Esophagus squamous epithelium (tissue), 5 donors: ENCODE measurements around the gene ALPK1. TPM values are rescaled to one million over a fixed set of nuclear protein-coding genes. Genes with fewer than 3 reads are reported as not detected.

ENCODE experiments used
- DNase-seq: peaks from one replicate; lab custom pipeline; 2025; lab: John Stamatoyannopoulos, UW
- H3K27ac ChIP-seq, 4 donors: fragments of 200-600 bp; sonication (generic); one replicate each; pipeline ENCODE4 v1.5.1; 2016 to 2019; ENCODE audit warnings: mild to moderate bottlenecking in 1 of 4
- H3K27me3 ChIP-seq, 4 donors: fragments of 200-600 bp; sonication (generic); 1 replicate in 3 of 4; 2 replicates in 1 of 4; pipeline versions ENCODE4 v1.5.1 to v1.6.0; 2017 to 2021; ENCODE audit warnings: antibody characterized with exemption in 1 of 4
- H3K36me3 ChIP-seq, 3 donors: fragments of 200-600 bp; sonication (generic); one replicate each; pipeline ENCODE4 v1.5.1; 2016 to 2019
- H3K4me1 ChIP-seq, 3 donors: fragments of 200-600 bp; sonication (generic); one replicate each; pipeline ENCODE4 v1.5.1; 2017 to 2019
- H3K4me3 ChIP-seq, 4 donors: fragments of 200-600 bp; sonication (generic); 1 replicate in 3 of 4; 2 replicates in 1 of 4; pipeline ENCODE4 v1.5.1; 2016 to 2019; ENCODE audit warnings: mild to moderate bottlenecking in 2 of 4, moderate library complexity in 1 of 4
- H3K9me3 ChIP-seq, 3 donors: fragments of 200-600 bp; sonication (generic); one replicate each; pipeline ENCODE4 v1.5.1; 2016 to 2019
- POLR2A ChIP-seq, 4 donors: fragments of 450-650 bp; IDR thresholded peaks; one replicate each; pipeline ENCODE4 v1.6.1; 2017; ENCODE audit warnings: antibody characterized with exemption in 4 of 4, mild to moderate bottlenecking in 4 of 4, moderate library complexity in 3 of 4
- WGBS, 2 donors: methylation state at CpG; one replicate each; pipeline ENCODE4 v1.1.5; 2018; 5-methylcytosine and 5-hydroxymethylcytosine counted together
- intact Hi-C: fragments of 100-400 bp; cut with DNase I; formaldehyde crosslinking; loops from one replicate; pipeline ENCODE4 v1.15.0; 2022
- total RNA-seq, 4 donors: library from RNA; depleted of rRNA; stranded (reverse); fragments of >200 nt; gene quantifications; one replicate each; pipeline ENCODE4 v1.1.0, GENCODE V29; 2016
- TF ChIP-seq, protein P1 (sequence below), 6 experiments: fragments of 450-650 bp in 4 of 6; fragments of 200-600 bp in 2 of 6; sonication (generic) in 2 of 6; IDR thresholded peaks; one replicate each; pipeline ENCODE4 v1.5.1; 2016 to 2019; ENCODE audit warnings: antibody characterized with exemption in 6 of 6, mild to moderate bottlenecking in 4 of 6, moderate library complexity in 4 of 6
- donor health status: DM: yes; HTN: yes; CAD: no.

Gene ALPK1
- total RNA-seq, 4 donors from 2014 or later: 12.6 to 19.5 (median 12.8) TPM

GRCh38 chr4:112311516-112311915 is 14.3 kb downstream of the ALPK1 start:
- 74 to 80% methylated on average over 4 to 5 of the region's 5 CpGs for WGBS, 2 donors
- Histone ChIP-seq H3K27ac (no peak overlapping the region), H3K9me3 (no peaks in the 10 kb centered on the region), H3K36me3 (no peaks in the 10 kb centered on the region), H3K4me1 (peaks cover 0 to 7% (median 0%) of the 10 kb centered on the region in 3 donors), H3K4me3 (no peak overlapping the region), H3K27me3 (no peaks in the 10 kb centered on the region)
- TF ChIP-seq, protein P1, sequence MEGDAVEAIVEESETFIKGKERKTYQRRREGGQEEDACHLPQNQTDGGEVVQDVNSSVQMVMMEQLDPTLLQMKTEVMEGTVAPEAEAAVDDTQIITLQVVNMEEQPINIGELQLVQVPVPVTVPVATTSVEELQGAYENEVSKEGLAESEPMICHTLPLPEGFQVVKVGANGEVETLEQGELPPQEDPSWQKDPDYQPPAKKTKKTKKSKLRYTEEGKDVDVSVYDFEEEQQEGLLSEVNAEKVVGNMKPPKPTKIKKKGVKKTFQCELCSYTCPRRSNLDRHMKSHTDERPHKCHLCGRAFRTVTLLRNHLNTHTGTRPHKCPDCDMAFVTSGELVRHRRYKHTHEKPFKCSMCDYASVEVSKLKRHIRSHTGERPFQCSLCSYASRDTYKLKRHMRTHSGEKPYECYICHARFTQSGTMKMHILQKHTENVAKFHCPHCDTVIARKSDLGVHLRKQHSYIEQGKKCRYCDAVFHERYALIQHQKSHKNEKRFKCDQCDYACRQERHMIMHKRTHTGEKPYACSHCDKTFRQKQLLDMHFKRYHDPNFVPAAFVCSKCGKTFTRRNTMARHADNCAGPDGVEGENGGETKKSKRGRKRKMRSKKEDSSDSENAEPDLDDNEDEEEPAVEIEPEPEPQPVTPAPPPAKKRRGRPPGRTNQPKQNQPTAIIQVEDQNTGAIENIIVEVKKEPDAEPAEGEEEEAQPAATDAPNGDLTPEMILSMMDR (IDR thresholded peaks at IDR 0.05): no peak
- TF ChIP-seq POLR2A (IDR thresholded peaks at IDR 0.05): no peak
- no peak for DNase-seq
- intact Hi-C loops: no loop called here

DNA sequence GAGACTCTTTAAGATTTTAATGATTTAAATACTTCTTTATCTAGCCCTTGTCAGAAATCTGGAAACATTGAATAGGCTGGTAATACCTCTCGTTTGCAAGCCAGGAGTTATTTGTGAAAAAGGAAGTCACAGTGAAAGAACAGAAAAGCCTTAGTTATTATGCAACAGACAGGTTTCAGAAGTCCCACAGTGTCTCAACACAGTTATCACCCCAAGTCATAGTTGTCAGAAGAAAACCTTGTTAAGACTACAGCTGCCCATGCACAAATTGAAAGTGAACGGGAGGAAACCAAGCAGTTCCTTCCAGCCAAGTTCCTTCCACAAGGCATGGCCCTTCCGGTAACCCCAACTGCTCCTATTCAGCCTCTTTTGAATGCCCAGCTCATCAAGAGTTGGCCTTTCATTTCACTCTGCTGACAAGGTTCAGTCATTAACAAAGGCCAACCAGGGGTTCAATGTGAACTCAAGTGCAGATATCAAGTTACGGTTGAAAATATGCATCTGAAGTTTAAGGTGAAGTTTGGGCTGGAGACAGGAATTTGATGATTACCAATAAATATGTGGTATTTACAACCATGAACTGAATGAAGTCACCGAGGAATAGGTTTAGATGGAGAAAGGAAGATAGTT is 15.6 kb downstream of the ALPK1 start:
- Histone ChIP-seq H3K4me3 (no peak overlapping the region), H3K27ac (no peak overlapping the region), H3K36me3 (no peaks in the 10 kb centered on the region), H3K4me1 (peaks cover 0 to 7% (median 0%) of the 10 kb centered on the region in 3 donors), H3K9me3 (no peaks in the 10 kb centered on the region), H3K27me3 (no peaks in the 10 kb centered on the region)
- intact Hi-C loops: no loop called here
- TF ChIP-seq, protein P1 (IDR thresholded peaks at IDR 0.05): no peak
- TF ChIP-seq POLR2A (IDR thresholded peaks at IDR 0.05): no peak
- 63 to 76% methylated on average over 5 of the region's 5 CpGs for WGBS, 2 donors
- DNase-seq: no peak

- no peak overlapping the region for H3K27ac ChIP-seq
Measured at GRCh38 chr4:112315446-112315845, 18.3 kb downstream of the ALPK1 start.

DNA sequence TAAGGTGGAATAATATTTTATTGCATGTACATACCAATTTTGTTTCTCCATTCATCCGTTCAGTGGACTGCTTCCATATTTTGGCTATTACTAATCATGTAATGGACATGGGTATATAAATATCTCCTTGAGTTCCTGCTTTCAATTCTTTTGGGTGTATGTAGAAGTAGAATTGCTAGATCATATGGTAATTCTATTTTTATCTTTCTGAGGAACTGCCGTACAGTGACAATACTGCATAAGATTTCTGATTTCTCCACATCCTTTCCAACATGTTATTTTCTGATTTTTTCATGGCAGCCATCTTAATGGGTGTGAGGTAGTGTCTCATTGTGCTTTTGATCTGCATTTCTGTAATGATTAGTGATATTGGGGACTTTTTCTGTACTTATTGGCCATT is 19.2 kb downstream of the ALPK1 start:
- DNase-seq: no peak
- intact Hi-C loops: no loop called here
- Histone ChIP-seq H3K36me3 (peaks cover 0 to 10% (median 0%) of the 10 kb centered on the region in 3 donors), H3K27me3 (no peaks in the 10 kb centered on the region), H3K4me1 (no peaks in the 10 kb centered on the region), H3K4me3 (no peak overlapping the region), H3K27ac (no peak overlapping the region), H3K9me3 (no peaks in the 10 kb centered on the region)
- 64 to 78% methylated on average over 2 of the region's 2 CpGs for WGBS, 2 donors
- no peak for TF ChIP-seq POLR2A (IDR thresholded peaks at IDR 0.05)
- TF ChIP-seq, protein P1 (IDR thresholded peaks at IDR 0.05): no peak

More at GRCh38 chr4:112315446-112315845, 18.3 kb downstream of the ALPK1 start:
- no peaks in the 10 kb centered on the region for H3K9me3 ChIP-seq
- intact Hi-C loops: no loop called here
- no peaks in the 10 kb centered on the region for H3K4me1 ChIP-seq
- no peak overlapping the region for H3K4me3 ChIP-seq
- WGBS, 2 donors: 73 to 77% methylated on average over 3 of the region's 3 CpGs
- no peaks in the 10 kb centered on the region for H3K27me3 ChIP-seq
- DNase-seq: no peak
- no peak for TF ChIP-seq POLR2A (IDR thresholded peaks at IDR 0.05)
- TF ChIP-seq, protein P1 (IDR thresholded peaks at IDR 0.05): no peak
- H3K36me3 ChIP-seq: peaks cover 0 to 10% (median 0%) of the 10 kb centered on the region in 3 donors

GRCh38 chr4:112318239-112319142 is 21.3 kb downstream of the ALPK1 start:
- intact Hi-C loops: no loop called here

More at GRCh38 chr4:112318239-112319142, 21.3 kb downstream of the ALPK1 start:
- Histone ChIP-seq H3K9me3 (no peaks in the 10 kb centered on the region), H3K4me3 (no peak overlapping the region), H3K4me1 (peaks cover 0 to 6% (median 3%) of the 10 kb centered on the region in 3 donors), H3K27ac (no peak overlapping the region), H3K36me3 (peaks cover 0 to 10% (median 0%) of the 10 kb centered on the region in 3 donors), H3K27me3 (no peaks in the 10 kb centered on the region)
- TF ChIP-seq, protein P1 (IDR thresholded peaks at IDR 0.05): no peak
- no peak for TF ChIP-seq POLR2A (IDR thresholded peaks at IDR 0.05)
- no peak for DNase-seq
- 80 to 83% methylated on average over 3 to 5 of the region's 5 CpGs for WGBS, 2 donors
